Measurements from ENCODE around the gene RBBP8NL.

The RBBP8NL gene

DNA sequence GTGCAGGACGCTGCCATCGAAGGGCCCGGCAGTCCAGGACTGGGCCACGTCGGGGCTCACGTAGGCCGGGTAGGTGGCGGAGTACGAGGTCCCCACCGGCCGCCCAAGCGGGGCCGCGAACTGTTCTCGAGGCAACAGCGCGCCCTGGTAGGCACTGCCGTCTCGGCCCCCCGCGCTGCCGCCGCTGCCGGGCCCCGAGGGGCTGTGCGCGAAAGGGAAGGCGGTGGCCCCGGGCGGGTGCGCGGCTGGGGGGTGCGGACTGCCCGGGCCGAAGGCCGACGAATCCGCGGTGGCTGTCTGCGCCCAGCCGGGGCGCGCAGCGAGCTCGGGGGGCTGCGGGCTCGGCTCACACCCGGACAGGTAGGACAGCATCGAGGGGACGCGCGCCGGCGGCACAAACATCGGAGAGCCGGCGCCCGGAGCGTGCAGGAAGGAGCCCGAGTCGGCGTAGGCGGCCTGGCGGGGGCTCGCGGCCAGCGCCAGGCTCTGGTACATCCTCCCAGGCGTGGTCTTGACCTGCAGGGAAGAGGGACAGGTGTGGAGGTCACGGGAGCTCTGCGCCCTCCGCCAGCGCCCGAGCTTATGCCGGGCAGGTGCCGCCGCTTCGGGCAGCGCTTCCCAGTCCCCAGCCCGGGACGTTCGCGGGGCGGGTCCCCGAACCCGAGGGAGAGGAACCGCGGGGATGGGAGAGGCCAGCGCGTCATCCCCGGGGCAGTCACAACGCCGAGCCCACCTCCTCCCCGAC, 47.9 kb upstream of the RBBP8NL start:
- H2AFZ ChIP-seq (ENCODE audit: low read depth, low read length), result no peak overlapping the region
- no peak overlapping the region for H3K9ac ChIP-seq (ENCODE audit: low read depth, low read length)
- no peak for TF ChIP-seq CTCF (IDR thresholded peaks at IDR 0.05; ENCODE audit: borderline replicate concordance, extremely low read depth, low read length, poor library complexity, severe bottlenecking)
- no peak for TF ChIP-seq EZH2 (IDR thresholded peaks at IDR 0.05; ENCODE audit: borderline replicate concordance, low read depth, low read length, severe bottlenecking)
- no peaks in the 10 kb centered on the region for H3K36me3 ChIP-seq (ENCODE audit: insufficient read depth, low read length)
- H3K9me3 ChIP-seq (ENCODE audit: insufficient read depth, low read length, severe bottlenecking), result no peaks in the 10 kb centered on the region
- H3K27ac ChIP-seq (ENCODE audit: low read length), result no peak overlapping the region
- H4K20me1 ChIP-seq (ENCODE audit: insufficient read depth, low read length), result peaks cover 9% of the 10 kb centered on the region; the same call in 1 of the 2 replicates
- no peak overlapping the region for H3K4me3 ChIP-seq (ENCODE audit: low read depth in 1 of 2, low read length in 2 of 2)
- H3K27me3 ChIP-seq (ENCODE audit: insufficient read depth, low read length, poor library complexity), result peaks cover under 1% of the 10 kb centered on the region
- DNase-seq (no peak), ATAC-seq (ENCODE audit: insufficient read depth, low read depth) (no peak)
- no peak overlapping the region for H3K4me2 ChIP-seq (ENCODE audit: insufficient read depth, low read length)
- no peaks in the 10 kb centered on the region for H3K79me2 ChIP-seq (ENCODE audit: insufficient read depth, low read length)
- H3K4me1 ChIP-seq (ENCODE audit: insufficient read depth, low read length), result no peaks in the 10 kb centered on the region

- no peak overlapping the region for H2AFZ ChIP-seq (ENCODE audit: low read depth, low read length)
- no peak for ATAC-seq (ENCODE audit: insufficient read depth, low read depth)
- H3K36me3 ChIP-seq (ENCODE audit: insufficient read depth, low read length), result no peaks in the 10 kb centered on the region
- DNase-seq, result no peak
- peaks cover 5% of the 10 kb centered on the region for H3K27me3 ChIP-seq (ENCODE audit: insufficient read depth, low read length, poor library complexity)
- H3K9ac ChIP-seq (ENCODE audit: low read depth, low read length), result no peak overlapping the region
- no peak overlapping the region for H3K27ac ChIP-seq (ENCODE audit: low read length)
- no peak for TF ChIP-seq EZH2 (IDR thresholded peaks at IDR 0.05; ENCODE audit: borderline replicate concordance, low read depth, low read length, severe bottlenecking)
- no peak for TF ChIP-seq CTCF (IDR thresholded peaks at IDR 0.05; ENCODE audit: borderline replicate concordance, extremely low read depth, low read length, poor library complexity, severe bottlenecking)
- H3K9me3 ChIP-seq (ENCODE audit: insufficient read depth, low read length, severe bottlenecking), result no peaks in the 10 kb centered on the region
- H3K4me1 ChIP-seq (ENCODE audit: insufficient read depth, low read length), result no peaks in the 10 kb centered on the region
- H3K4me2 ChIP-seq (ENCODE audit: insufficient read depth, low read length), result no peak overlapping the region
- H3K79me2 ChIP-seq (ENCODE audit: insufficient read depth, low read length), result no peaks in the 10 kb centered on the region
- no peak overlapping the region for H3K4me3 ChIP-seq (ENCODE audit: low read depth in 1 of 2, low read length in 2 of 2)
- peaks cover 8% of the 10 kb centered on the region; the same call in 1 of the 2 replicates for H4K20me1 ChIP-seq (ENCODE audit: insufficient read depth, low read length)
Measured at GRCh38 chr20:62474604-62475026, 47.3 kb upstream of the RBBP8NL start.

- ATAC-seq (ENCODE audit: insufficient read depth, low read depth), result no peak
- DNase-seq, result no peak
- Histone ChIP-seq H3K9me3 (ENCODE audit: insufficient read depth, low read length, severe bottlenecking) (no peaks in the 10 kb centered on the region), H3K4me2 (ENCODE audit: insufficient read depth, low read length) (no peak overlapping the region), H4K20me1 (ENCODE audit: insufficient read depth, low read length) (peaks cover 5% of the 10 kb centered on the region; the same call in 1 of the 2 replicates), H3K9ac (ENCODE audit: low read depth, low read length) (no peak overlapping the region), H3K36me3 (ENCODE audit: insufficient read depth, low read length) (no peaks in the 10 kb centered on the region), H3K4me3 (ENCODE audit: low read depth in 1 of 2, low read length in 2 of 2) (no peak overlapping the region), H2AFZ (ENCODE audit: low read depth, low read length) (no peak overlapping the region), H3K79me2 (ENCODE audit: insufficient read depth, low read length) (no peaks in the 10 kb centered on the region), H3K4me1 (ENCODE audit: insufficient read depth, low read length) (no peaks in the 10 kb centered on the region), H3K27ac (ENCODE audit: low read length) (no peak overlapping the region), H3K27me3 (ENCODE audit: insufficient read depth, low read length, poor library complexity) (peaks cover 5% of the 10 kb centered on the region)
- TF ChIP-seq EZH2 (IDR thresholded peaks at IDR 0.05; ENCODE audit: borderline replicate concordance, low read depth, low read length, severe bottlenecking) (no peak), CTCF (IDR thresholded peaks at IDR 0.05; ENCODE audit: borderline replicate concordance, extremely low read depth, low read length, poor library complexity, severe bottlenecking) (no peak)
Measured at GRCh38 chr20:62473717-62474603, 46.6 kb upstream of the RBBP8NL start.

Measured in DND-41 (cell line).